ENCODE data around the gene EMILIN1.

EMILIN1 gene

DNA sequence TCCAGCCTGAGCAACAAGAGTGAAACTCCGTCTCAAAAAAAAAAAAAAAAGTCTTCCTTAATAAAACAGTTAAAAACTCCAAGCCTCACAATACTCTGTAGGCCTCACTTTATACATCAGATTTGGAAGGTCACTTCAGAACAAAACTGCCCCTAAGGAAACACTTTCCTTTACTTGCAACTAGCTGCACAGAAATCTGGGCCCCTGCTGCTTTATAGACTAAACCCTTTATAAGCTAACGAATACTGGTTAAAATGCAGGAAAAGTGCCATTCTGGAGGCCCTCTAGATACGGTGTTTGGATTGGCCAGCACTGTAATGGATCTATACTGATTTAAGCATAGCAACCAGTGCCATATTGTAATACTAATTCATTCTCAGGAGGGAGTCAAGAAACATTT lies 46.7 kb downstream of the EMILIN1 start:
- no peak for DNase-seq (ENCODE audit: low spot score)

DNA sequence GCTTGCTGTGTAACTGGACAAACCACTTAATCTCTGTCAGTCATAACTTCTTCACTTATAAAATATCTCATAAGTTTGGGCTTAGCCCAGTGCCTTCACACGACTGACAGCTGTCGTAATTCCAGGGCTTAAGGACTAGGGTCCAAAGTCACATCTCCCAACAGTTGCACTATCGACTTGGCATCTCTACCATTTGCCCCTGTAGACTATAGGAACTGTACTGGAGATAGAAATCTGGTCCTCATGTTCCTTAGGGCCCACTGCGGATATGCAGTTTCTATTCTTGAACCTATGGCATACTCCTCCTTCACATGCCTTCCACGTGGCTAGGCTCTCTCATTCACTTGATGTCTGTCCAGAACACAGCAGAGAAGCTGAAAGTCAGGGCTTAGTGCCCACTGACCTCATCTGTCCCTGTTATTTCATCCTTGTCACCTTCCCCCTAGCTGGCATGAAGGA lies 47.9 kb downstream of the EMILIN1 start:
- no peak for DNase-seq (ENCODE audit: low spot score)

DNA sequence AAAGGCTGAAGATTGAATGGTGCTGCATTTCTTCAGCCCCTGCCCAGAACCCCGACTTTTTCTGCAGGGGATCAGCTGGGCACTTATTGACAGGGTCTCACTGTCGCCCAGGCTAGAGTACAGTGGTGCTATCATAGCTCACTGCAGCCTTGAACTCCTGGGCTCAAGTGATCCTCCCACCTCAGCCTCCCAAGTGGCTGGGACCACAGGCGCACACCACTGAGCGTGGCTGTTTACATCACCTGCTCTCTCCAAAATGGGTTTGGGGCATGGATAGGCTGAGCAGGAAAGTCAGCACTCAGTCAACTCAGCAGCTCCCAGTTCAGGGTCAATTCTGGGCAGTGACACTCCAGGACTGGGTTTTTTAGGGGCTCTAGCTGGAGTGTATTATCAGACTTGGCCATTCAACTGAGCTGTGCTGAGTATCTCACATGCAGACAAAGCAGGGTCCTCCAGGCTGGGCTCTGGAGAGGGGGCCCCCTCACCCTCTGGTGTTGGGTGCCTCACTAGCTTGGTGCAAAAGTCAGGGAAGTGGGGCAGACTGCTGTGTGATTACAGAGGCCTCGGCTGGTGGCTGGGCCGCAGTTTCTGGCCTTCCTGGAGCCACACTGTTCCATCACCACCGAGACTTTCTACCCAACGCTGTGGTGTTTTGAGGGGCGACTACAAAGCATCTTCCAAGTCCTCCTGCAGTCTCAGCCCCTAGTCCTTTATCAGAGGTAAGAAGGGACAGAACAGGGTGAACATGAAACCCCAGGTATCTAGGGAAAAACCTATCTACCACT lies 49.7 kb downstream of the EMILIN1 start:
- no peak for DNase-seq (ENCODE audit: low spot score)

DNA sequence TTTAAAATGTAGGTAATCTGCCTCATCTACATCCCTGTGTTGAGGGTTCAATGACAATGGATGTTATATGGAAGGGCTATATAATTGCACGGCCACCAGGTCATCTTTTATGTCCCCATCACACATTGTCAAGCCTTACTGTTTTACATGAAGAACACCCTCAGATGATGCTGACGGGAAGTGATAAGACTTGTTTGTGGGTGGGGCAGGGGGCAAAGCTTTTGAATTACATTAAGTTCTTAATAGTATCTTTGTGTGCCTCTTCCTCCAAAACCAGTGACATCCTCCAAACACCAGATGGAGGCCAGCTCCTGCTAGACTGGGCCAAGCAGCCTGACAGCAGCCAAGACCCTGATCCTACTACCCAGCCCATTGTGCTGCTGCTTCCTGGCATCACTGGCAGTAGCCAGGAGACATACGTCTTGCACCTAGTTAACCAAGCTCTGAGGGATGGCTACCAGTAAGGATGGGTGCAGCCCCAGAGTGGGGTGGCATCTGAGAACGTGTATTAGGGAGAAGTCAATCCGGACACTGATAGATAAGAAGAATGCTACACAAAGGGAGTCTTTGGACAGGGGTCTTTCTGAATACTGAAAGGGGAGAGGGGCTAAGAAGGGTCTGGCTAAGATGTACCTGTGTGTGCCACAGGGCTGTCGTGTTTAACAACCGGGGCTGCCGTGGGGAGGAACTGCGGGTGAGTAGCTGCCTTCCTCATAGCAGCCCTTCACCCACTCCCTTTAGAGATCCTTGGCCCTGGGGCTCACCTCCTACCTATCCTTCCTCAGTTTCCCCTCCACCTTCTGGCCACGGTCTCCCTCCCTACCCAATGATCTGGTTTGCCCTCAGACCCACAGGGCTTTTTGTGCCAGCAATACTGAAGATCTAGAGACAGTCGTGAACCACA lies 50.5 kb downstream of the EMILIN1 start:
- no peak for DNase-seq (ENCODE audit: low spot score)

DNA sequence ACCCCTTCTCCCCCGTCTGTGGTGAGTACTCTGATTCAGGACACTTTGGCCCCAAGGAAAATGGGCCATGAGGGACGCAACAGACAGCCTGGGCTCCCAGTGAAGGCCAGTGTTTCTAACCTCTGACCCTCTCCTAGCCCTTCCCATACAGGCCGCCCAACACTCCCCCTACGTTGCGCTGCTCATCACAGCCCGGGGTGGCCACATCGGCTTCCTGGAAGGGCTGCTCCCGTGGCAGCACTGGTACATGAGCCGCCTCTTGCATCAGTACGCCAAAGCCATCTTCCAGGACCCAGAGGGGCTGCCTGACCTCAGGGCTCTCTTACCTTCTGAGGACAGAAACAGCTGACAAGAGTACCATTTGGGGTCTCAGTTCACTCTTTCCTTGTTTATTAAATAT lies 52.0 kb downstream of the EMILIN1 start:
- no peak for DNase-seq (ENCODE audit: low spot score)

DNA sequence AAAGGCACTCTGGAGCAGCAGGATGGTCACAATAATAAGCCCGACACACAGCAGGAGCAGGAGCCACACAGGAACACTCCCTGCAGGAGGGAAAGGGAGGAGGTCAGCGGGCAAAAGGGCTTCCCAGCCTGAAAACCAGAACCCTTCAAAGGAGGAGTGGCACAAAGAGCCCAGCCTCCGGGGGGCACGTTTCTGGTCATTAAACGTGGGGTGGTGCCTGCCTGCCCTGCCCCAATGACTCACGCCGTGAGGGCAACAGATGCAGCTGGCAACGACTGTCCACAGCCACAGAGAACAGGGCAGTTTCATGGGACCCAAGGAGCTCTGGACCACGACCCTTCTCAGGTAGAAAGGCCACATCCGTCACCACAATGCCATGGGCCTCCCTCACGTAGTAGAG lies 53.0 kb downstream of the EMILIN1 start:
- DNase-seq (ENCODE audit: low spot score), result no peak

DNA sequence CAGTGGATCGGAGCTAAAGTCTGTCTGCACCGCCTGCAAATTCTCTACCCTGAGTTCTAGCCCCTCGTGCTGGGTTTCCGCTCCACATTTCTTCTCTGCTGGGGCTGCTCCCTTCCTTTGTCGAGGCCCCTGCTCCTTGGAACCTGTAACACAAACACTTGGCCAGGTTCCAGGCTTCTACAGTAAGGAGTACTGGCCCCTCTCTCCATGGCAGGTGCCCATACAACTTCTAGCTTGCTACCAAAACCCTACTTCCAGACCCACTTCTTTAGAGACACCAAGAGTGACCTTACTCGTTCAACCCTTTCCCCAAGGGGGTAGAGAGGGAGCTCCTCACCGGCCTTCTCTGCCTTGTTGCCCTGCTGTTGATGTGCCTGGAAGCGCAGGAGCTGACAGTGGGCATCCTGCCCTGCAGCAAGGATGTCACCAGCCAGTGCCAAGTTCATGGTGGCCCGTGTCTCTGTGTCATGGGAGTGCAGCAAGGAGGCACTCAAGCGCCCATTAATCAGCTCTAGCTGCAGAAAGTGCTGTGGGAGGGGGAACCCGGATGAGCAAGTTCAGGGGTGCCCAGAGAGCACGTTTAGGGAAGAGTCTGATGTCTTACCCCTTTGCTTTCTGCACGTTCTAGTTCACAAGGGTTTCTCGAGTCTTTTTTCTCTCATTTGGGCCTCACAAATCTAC lies 54.9 kb downstream of the EMILIN1 start:
- DNase-seq (ENCODE audit: low spot score), result peak; percentile 17

DNA sequence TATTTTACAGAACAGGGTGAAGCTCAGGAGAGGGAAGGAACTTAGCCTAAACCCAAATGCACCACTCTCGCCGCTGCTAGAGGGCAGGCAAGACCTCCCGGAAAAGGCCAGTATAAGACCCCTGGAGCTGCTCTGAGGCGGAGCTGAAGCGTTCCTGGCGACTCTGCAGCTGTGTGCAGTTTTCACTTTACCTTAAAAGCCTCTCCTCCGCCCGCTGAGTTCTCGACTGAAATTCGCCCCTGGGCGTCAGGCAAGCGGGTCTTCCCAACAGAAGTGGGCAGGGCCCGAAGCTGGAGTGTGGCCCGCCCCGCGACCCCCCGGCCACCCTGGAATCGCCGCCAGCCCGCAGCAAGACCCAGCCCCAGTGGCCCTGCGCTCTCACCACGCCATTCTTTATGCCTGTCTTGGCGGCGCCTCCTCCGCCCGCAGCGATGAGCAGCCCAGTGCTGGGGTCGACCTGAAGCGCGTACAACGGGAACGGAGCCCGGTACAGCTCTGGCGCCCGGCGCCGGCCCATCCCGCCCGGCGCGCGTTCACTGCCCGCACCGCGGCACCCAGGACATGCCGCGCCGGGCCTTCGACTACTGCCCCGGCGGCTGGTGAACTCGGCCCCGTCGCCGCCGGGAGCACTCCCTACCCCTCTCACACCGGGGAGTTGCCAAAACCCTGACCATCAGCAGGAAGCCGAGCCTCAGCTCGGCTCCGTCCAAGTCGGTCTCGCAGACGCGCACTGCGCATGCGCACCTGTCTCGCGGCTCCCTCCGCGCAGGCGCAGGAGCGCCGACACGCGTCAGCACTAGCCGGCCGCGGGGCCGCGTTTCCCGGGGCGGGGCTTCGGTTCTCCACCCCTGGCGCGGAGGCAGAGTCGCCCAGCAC lies 55.7 kb downstream of the EMILIN1 start, which contains the start of gene PREB:
PREB (minus strand) TSS at position 732 of the 876 bp plus-strand sequence; CDS start at position 517, 215 bp downstream.
- DNase-seq (ENCODE audit: low spot score), result peak; percentile 99

DNA sequence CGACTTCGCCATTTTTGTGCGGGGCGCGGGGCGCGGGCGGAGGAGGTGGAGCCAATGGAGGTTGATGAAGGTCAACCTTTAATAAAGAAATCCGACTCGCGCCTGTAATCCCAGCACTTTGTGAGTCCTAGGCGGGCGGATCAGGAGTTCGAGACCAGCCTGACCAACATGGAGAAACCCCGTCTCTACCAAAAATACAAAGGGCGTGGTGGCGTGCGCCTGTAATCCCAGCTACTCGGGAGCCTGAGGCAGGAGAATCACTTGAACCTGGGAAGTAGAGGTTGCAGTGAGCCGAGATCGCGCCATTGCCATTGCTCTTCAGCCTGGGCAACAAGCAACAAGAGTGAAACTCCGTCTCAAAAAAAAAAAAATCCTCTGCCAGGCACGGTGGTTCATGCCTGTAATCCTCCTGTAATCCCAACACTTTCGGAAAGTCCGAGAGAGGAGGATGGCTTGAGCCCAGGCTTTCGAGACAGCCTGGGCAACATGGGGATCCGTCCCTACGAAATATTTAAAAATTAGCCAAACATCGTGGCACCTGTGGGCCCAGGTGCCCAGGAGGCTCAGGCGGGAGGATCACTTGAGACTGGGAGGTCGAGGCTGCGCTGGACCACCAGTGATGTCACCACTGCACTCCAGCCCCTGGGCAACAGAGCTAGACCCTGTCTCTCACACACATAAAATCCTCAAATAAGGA lies 56.5 kb downstream of the EMILIN1 start:
- DNase-seq (ENCODE audit: low spot score), result no peak

DNA sequence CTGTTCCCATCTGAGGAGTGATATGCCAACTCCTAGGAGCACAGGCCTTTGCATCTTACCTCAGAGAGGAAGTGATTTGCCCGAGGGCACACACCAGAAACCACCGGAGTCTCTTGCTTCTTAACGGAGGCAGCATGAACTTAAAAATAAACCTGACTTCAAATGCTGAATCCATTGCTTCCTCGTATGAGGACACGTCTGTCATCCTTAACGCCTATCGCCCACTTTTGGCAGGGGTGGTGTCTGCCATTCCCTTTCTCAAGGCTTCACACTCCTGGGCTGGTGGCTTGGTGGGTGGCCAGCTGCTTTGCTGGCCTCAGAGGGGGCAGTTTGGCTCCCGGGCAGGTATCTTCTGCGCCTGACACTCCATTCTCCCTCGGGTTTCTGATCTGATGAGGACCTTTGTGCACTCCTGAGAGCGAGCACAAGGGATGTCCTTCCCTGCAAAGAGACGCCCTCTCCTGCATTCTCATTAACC lies 57.1 kb downstream of the EMILIN1 start:
- DNase-seq (ENCODE audit: low spot score), result no peak

Data from hematopoietic multipotent progenitor cell treated with erythropoietin and hydrocortisone succinate and interleukin-3 and kit ligand, for 15 days (in vitro differentiated cells).